Uterus (tissue), 2 donors: ENCODE measurements around the gene HTR3C.
"Not testable (repeated sequence)": the region's sequence is repeated elsewhere in the genome, so short reads cannot be mapped to it uniquely, and the experiment has no call there.

Experiments
- POLR2A ChIP-seq, 2 donors: fragments of 450-650 bp; IDR thresholded peaks; one replicate each; pipeline ENCODE4 v1.6.1; 2016; ENCODE audit warnings: antibody characterized with exemption in 2 of 2, mild to moderate bottlenecking in 1 of 2, moderate library complexity in 1 of 2
- TF ChIP-seq, protein P1 (sequence below), 4 experiments: fragments of 200-600 bp in 2 of 4; fragments of 450-650 bp in 2 of 4; sonication (generic) in 2 of 4; IDR thresholded peaks; one replicate each; pipeline ENCODE4 v1.5.1; 2016 to 2019; ENCODE audit warnings: antibody characterized with exemption in 4 of 4, mild to moderate bottlenecking in 2 of 4, moderate library complexity in 1 of 4

DNA sequence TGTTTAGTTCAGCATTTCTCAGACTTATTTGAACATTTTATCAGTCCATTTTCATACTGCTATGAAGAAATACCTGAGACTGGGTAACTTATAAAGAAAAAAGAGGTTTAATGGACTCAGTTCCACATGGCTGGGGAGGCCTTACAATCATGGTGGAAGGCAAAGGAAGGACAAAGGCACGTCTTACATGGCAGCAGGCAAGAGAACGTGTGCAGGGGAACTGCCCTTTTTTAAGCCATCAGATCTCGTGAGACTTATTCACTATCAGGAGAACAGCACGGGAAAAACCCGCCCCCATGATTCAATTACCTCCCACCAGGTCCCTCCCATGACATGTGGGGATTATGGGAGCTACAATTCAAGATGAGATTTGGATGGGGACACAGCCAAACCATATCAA lies 27.6 kb upstream of the HTR3C start:
- TF ChIP-seq, protein P1, sequence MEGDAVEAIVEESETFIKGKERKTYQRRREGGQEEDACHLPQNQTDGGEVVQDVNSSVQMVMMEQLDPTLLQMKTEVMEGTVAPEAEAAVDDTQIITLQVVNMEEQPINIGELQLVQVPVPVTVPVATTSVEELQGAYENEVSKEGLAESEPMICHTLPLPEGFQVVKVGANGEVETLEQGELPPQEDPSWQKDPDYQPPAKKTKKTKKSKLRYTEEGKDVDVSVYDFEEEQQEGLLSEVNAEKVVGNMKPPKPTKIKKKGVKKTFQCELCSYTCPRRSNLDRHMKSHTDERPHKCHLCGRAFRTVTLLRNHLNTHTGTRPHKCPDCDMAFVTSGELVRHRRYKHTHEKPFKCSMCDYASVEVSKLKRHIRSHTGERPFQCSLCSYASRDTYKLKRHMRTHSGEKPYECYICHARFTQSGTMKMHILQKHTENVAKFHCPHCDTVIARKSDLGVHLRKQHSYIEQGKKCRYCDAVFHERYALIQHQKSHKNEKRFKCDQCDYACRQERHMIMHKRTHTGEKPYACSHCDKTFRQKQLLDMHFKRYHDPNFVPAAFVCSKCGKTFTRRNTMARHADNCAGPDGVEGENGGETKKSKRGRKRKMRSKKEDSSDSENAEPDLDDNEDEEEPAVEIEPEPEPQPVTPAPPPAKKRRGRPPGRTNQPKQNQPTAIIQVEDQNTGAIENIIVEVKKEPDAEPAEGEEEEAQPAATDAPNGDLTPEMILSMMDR (IDR thresholded peaks at IDR 0.05) = not testable (repeated sequence)
- not testable (repeated sequence) for TF ChIP-seq POLR2A (IDR thresholded peaks at IDR 0.05)
